ENCODE results near the gene ADAMTS15. TPM values are rescaled to one million over a fixed set of nuclear protein-coding genes. Genes with fewer than 3 reads are reported as not detected.

The ADAMTS15 gene
- total and polyA plus RNA-seq, 7 donors: 0.46 to 8.9 (median 2.4) TPM

- no peaks in the 10 kb centered on the region for H3K9me3 ChIP-seq
- intact Hi-C loops (cut with DNase I): loop anchor here (2.0 to 10.0 kb wide), 2 partner anchors 17 to 333 kb away; no protein-coding TSS in a partner anchor
- TF ChIP-seq POLR2AphosphoS5 (IDR thresholded peaks at IDR 0.05) (peak; percentile 90 to 98 (median 94)), EP300 (IDR thresholded peaks at IDR 0.05) (peak; percentile 56 to 83 (median 68)), CTCF (IDR thresholded peaks at IDR 0.05) (no peak), POLR2A (IDR thresholded peaks at IDR 0.05) (no peak)
- H3K36me3 ChIP-seq: peaks cover 0 to 6% (median 0%) of the 10 kb centered on the region in 4 donors
- WGBS, 2 donors: 39 to 56% methylated on average over 7 of the region's 7 CpGs
- peak overlapping the region; percentile 45 to 83 (median 78) for H3K27ac ChIP-seq
- H3K4me1 ChIP-seq: peaks cover 0 to 67% (median 61%) of the 10 kb centered on the region in 4 donors
- no peak overlapping the region for H3K4me3 ChIP-seq
- H3K27me3 ChIP-seq: no peaks in the 10 kb centered on the region
- peak; percentile 95 for DNase-seq
Measured at GRCh38 chr11:130407978-130408377, 40.5 kb upstream of the ADAMTS15 start.

DNA sequence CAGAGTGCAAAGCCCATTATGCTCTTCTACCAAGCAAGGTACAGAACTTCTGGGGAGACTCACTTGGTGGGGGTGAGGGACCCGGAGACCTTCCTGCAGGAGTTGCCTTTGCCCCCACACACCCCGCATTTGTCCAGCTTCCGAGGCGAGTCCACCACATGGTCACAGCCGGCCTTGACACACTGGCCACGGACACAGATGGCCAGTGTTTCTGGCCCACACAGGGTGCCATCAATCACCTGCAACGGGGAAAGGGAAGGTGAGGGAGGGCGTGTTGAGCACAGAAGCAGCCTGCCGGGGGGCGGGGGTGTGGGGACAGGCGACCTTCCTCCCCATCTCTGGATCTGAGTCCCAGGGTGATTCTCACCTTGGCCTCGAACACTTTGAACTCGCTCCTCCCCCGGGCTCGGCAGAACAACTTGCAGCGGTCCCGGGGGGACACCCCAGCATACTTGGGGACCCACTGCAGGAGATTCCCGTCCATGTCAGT lies 40.0 kb upstream of the ADAMTS15 start:
- intact Hi-C loops (cut with DNase I): loop anchor here (2.0 to 10.0 kb wide), 2 partner anchors 18 to 334 kb away; no protein-coding TSS in a partner anchor
- no peak for TF ChIP-seq POLR2A (IDR thresholded peaks at IDR 0.05)
- no peak for TF ChIP-seq POLR2AphosphoS5 (IDR thresholded peaks at IDR 0.05)
- no peak for TF ChIP-seq CTCF (IDR thresholded peaks at IDR 0.05)
- TF ChIP-seq EP300 (IDR thresholded peaks at IDR 0.05): no peak
- Histone ChIP-seq H3K36me3 (peaks cover 0 to 6% (median 0%) of the 10 kb centered on the region in 4 donors), H3K27ac (peak overlapping the region; percentile 45 to 83 (median 78)), H3K9me3 (no peaks in the 10 kb centered on the region), H3K4me3 (no peak overlapping the region), H3K27me3 (no peaks in the 10 kb centered on the region), H3K4me1 (peaks cover 0 to 67% (median 61%) of the 10 kb centered on the region in 4 donors)
- 88% methylated on average over 18 of the region's 18 CpGs for WGBS, 2 donors
- no peak for DNase-seq

- WGBS, 2 donors: 87 to 89% methylated on average over 8 of the region's 8 CpGs
- TF ChIP-seq CTCF (IDR thresholded peaks at IDR 0.05) (no peak), POLR2A (IDR thresholded peaks at IDR 0.05) (no peak), POLR2AphosphoS5 (IDR thresholded peaks at IDR 0.05) (no peak), EP300 (IDR thresholded peaks at IDR 0.05) (no peak)
- peak overlapping the region in 3 of 4 donors; percentile 74 to 83 (median 82) for H3K27ac ChIP-seq
- peaks cover 0 to 67% (median 61%) of the 10 kb centered on the region in 4 donors for H3K4me1 ChIP-seq
- intact Hi-C loops (cut with DNase I): loop anchor here (2.0 to 10.0 kb wide), 2 partner anchors 18 to 334 kb away; no protein-coding TSS in a partner anchor
- DNase-seq: no peak
- no peaks in the 10 kb centered on the region for H3K27me3 ChIP-seq
- H3K4me3 ChIP-seq: no peak overlapping the region
- no peaks in the 10 kb centered on the region for H3K9me3 ChIP-seq
- peaks cover 0 to 6% (median 0%) of the 10 kb centered on the region in 4 donors for H3K36me3 ChIP-seq
Measured at GRCh38 chr11:130408901-130409300, 39.5 kb upstream of the ADAMTS15 start.

DNA sequence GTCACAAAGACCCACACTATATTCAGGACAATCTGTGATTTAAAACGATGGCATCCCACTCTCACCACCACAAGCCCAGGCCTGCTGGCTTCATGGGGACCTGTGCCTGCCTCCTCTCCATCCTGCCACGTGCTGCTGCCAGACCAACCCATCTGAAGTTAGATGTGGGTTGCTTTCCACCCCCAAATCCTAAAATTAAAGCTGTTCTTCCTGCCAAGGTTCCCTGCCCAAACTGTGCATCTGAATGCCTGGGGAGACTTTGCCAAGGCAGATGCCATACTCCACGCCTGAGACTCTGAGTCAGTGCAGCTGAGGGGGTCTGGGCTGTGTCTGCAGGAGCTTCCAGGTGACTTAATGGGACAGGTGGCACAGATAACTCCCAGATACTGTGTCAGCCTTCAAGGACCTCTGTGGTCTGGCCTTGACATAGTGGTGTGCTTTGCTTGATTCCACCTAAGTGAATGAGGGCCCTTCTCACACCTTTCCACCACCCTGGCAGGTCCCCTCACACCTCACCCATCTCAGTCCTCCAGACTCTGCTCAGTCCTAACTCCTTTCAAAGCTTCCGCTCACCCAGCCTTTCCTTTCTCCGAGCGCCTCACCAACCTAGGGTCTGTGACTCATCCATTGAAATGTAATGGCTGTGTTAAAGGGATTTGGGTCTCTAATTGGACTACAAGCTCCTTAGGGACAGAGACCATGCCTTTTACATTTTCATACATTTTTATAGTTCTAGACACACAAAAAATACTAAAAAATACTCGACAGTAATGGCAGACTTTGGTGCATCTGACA lies 38.7 kb upstream of the ADAMTS15 start:
- H3K4me1 ChIP-seq: peaks cover 0 to 65% (median 60%) of the 10 kb centered on the region in 4 donors
- DNase-seq: no peak
- no peaks in the 10 kb centered on the region for H3K27me3 ChIP-seq
- TF ChIP-seq POLR2AphosphoS5 (IDR thresholded peaks at IDR 0.05) (peak in 3 of 4 donors; percentile 48 to 67 (median 50)), POLR2A (IDR thresholded peaks at IDR 0.05) (no peak), EP300 (IDR thresholded peaks at IDR 0.05) (no peak), CTCF (IDR thresholded peaks at IDR 0.05) (no peak)
- 86% methylated on average over 7 of the region's 7 CpGs for WGBS, 2 donors
- no peak overlapping the region for H3K4me3 ChIP-seq
- H3K36me3 ChIP-seq: peaks cover 0 to 6% (median 0%) of the 10 kb centered on the region in 4 donors
- intact Hi-C loops (cut with DNase I): loop anchor here (2.0 to 10.0 kb wide), 2 partner anchors 19 to 335 kb away; no protein-coding TSS in a partner anchor
- no peaks in the 10 kb centered on the region for H3K9me3 ChIP-seq
- peak overlapping the region in 3 of 4 donors; percentile 74 to 83 (median 82) for H3K27ac ChIP-seq

Measured in sigmoid colon (tissue), 7 donors.